ENCODE data around the gene GLE1. TPM values are rescaled to one million over a fixed set of nuclear protein-coding genes. Genes with fewer than 3 reads are reported as not detected.
"Not testable (repeated sequence)": the region's sequence is repeated elsewhere in the genome, so short reads cannot be mapped to it uniquely, and the experiment has no call there.

GLE1 gene
- total RNA-seq, 1 experiment from 2014 or later = 27.0 TPM

DNA sequence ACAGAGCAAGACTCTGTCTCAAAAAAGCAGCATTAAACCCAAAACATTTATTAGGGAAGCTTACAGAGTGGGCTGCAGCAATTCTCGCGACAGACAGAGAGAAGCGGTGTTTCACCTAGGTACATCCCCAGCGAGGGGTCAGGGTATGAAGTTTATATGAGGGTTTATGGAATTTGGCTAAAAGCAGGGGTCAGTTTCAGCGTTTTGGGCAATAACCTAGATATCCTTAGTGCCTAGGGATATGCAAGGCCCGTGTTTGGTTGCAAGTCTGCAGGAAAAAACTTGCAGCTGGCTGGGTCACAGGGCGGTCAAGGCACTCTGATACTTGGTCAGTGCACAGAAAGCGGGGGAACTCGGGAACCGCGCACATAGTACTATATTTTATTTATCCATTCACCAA lies 649 bp upstream of the GLE1 start:
- POLR2A ChIA-PET (ENCODE audit: unreplicated experiment) = no interaction called here
- Histone ChIP-seq H3F3A (ENCODE audit: low read length, unreplicated experiment) (no peaks in the 10 kb centered on the region), H3K27me3 (ENCODE audit: low read length) (no peaks in the 10 kb centered on the region), H4K20me1 (ENCODE audit: low read length) (no peaks in the 10 kb centered on the region), H3K36me3 (ENCODE audit: low read depth, low read length) (no peaks in the 10 kb centered on the region), H3K4me2 (ENCODE audit: low read length) (peak overlapping the region; percentile 86), H3K9me2 (replicated peaks; ENCODE audit: low read length) (no peaks in the 10 kb centered on the region), H3K4me1 (ENCODE audit: insufficient read depth, low read length) (peaks cover 22% of the 10 kb centered on the region; the same call in 1 of the 2 replicates), H3K79me2 (ENCODE audit: low read length) (peaks cover 24% of the 10 kb centered on the region), H3K27ac (ENCODE audit: low read length) (no peak overlapping the region), H2AFZ (ENCODE audit: low read length) (peak overlapping the region; percentile 82), H3K9me3 (ENCODE audit: low read length) (no peaks in the 10 kb centered on the region), H3K4me3 (ENCODE audit: low read length) (peak overlapping the region; percentile 88), H3K9ac (ENCODE audit: low read length) (peak overlapping the region; percentile 82)
- TF ChIP-seq EZH2 (IDR thresholded peaks at IDR 0.05; ENCODE audit: low read length, unreplicated experiment) (no peak), EZH2phosphoT487 (IDR thresholded peaks at IDR 0.05; ENCODE audit: borderline replicate concordance, low read length) (no peak)
- TF ChIP-seq, protein P1, sequence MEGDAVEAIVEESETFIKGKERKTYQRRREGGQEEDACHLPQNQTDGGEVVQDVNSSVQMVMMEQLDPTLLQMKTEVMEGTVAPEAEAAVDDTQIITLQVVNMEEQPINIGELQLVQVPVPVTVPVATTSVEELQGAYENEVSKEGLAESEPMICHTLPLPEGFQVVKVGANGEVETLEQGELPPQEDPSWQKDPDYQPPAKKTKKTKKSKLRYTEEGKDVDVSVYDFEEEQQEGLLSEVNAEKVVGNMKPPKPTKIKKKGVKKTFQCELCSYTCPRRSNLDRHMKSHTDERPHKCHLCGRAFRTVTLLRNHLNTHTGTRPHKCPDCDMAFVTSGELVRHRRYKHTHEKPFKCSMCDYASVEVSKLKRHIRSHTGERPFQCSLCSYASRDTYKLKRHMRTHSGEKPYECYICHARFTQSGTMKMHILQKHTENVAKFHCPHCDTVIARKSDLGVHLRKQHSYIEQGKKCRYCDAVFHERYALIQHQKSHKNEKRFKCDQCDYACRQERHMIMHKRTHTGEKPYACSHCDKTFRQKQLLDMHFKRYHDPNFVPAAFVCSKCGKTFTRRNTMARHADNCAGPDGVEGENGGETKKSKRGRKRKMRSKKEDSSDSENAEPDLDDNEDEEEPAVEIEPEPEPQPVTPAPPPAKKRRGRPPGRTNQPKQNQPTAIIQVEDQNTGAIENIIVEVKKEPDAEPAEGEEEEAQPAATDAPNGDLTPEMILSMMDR (conservative IDR thresholded peaks at IDR 0.05; ENCODE audit: low read depth, low read length) = no peak
- BruUV-seq (replicated peaks) = no TSS peak
- peak; percentile 31; the same call in 1 of the 2 replicates for ATAC-seq
- intact Hi-C loops (cut with micrococcal nuclease) = loop anchor here (10.0 kb wide), 1 partner anchor 51 kb away; the partner anchor contains the start of gene SPTAN1
- no peak for DNase-seq
- CTCF ChIA-PET = no interaction called here

DNA sequence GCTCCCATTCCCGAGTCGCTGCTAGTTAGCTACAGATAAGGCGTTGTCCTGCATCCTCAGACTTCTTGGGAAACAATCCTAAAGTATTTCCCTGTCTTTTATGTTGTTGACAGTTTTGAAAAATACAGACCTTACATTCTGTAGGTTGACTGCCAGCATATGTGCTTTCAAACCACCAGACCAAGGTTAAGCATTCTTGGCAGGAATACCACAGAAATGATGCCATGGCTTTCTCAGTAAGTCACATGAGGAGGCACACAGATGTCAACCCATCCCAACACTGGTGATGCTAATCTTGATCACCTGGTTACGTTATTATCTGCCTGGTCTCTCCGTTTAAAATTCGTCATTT lies 871 bp downstream of the GLE1 start:
- DNase-seq (peak; percentile 4), ATAC-seq (no peak)
- Histone ChIP-seq H3K36me3 (ENCODE audit: low read depth, low read length) (no peaks in the 10 kb centered on the region), H3K9ac (ENCODE audit: low read length) (peak overlapping the region; percentile 82), H3K9me3 (ENCODE audit: low read length) (no peaks in the 10 kb centered on the region), H3K4me3 (ENCODE audit: low read length) (peak overlapping the region; percentile 88), H3K27me3 (ENCODE audit: low read length) (no peaks in the 10 kb centered on the region), H3F3A (ENCODE audit: low read length, unreplicated experiment) (no peaks in the 10 kb centered on the region), H3K27ac (ENCODE audit: low read length) (no peak overlapping the region), H3K79me2 (ENCODE audit: low read length) (peaks cover 24% of the 10 kb centered on the region), H3K4me1 (ENCODE audit: insufficient read depth, low read length) (peaks cover 22% of the 10 kb centered on the region; the same call in 1 of the 2 replicates), H2AFZ (ENCODE audit: low read length) (peak overlapping the region; percentile 82; the same call in 1 of the 2 replicates), H4K20me1 (ENCODE audit: low read length) (no peaks in the 10 kb centered on the region), H3K9me2 (replicated peaks; ENCODE audit: low read length) (no peaks in the 10 kb centered on the region), H3K4me2 (ENCODE audit: low read length) (peak overlapping the region; percentile 86)
- BruUV-seq (replicated peaks) = no TSS peak
- intact Hi-C loops (cut with micrococcal nuclease) = loop anchor here (10.0 kb wide), 1 partner anchor 49 kb away; the partner anchor contains the start of gene SPTAN1
- ChIA-PET CTCF (no interaction called here), POLR2A (ENCODE audit: unreplicated experiment) (no interaction called here)
- no peak for TF ChIP-seq EZH2 (IDR thresholded peaks at IDR 0.05; ENCODE audit: low read length, unreplicated experiment)

DNA sequence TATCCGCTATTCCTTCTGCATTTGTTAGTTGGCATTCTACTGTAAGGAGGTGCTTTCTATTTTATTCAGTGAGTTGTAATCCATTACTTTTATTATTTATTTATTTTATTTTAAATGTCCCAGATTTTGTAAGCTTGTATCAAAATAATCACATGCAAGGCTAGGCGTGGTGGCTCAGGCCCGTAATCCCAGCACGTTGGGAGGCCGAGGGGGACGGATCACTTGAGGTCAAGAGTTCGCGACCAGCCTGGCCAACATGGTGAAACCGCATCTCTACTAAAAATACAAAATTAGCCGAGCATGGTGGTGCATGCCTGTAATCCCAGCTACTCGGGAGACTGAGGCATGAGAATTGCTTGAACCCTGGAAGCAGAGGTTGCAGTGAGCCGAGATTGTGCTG lies 1.4 kb downstream of the GLE1 start:
- H4K20me1 ChIP-seq (ENCODE audit: low read length); BruUV-seq (replicated peaks); CTCF ChIA-PET; DNase-seq; H3F3A ChIP-seq (ENCODE audit: low read length, unreplicated experiment); H3K9me2 ChIP-seq (replicated peaks; ENCODE audit: low read length); H3K27me3 ChIP-seq (ENCODE audit: low read length); H3K9me3 ChIP-seq (ENCODE audit: low read length); H2AFZ ChIP-seq (ENCODE audit: low read length); ATAC-seq; H3K27ac ChIP-seq (ENCODE audit: low read length); H3K36me3 ChIP-seq (ENCODE audit: low read depth, low read length); POLR2A ChIA-PET (ENCODE audit: unreplicated experiment): not testable (repeated sequence)
- Histone ChIP-seq H3K4me2 (ENCODE audit: low read length) (peak overlapping the region; percentile 86), H3K79me2 (ENCODE audit: low read length) (peaks cover 24% of the 10 kb centered on the region), H3K4me3 (ENCODE audit: low read length) (peak overlapping the region; percentile 88), H3K4me1 (ENCODE audit: insufficient read depth, low read length) (peaks cover 22% of the 10 kb centered on the region; the same call in 1 of the 2 replicates), H3K9ac (ENCODE audit: low read length) (peak overlapping the region; percentile 82; the same call in 1 of the 2 replicates)
- intact Hi-C loops (cut with micrococcal nuclease) = loop anchor here (10.0 kb wide), 1 partner anchor 49 kb away; the partner anchor contains the start of gene SPTAN1

DNA sequence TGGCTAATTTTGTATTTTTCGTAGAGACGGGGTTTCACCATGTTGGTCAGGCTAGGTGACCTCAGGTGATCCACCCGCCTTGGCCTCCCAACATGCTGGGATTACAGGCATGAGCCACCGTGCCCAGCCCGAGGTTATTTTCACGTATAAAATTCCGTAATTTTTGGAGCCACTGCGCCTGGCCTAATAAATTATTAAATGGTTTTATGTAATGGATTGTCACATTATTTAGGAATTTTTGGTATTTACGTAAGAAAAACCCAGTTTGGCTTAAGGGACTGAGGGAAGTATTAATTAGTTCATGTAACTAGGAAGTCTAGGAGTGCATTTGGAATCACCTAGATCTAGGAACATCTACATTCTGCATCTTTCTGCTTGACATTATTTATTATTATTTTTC lies 8.3 kb downstream of the GLE1 start:
- H2AFZ ChIP-seq (ENCODE audit: low read length) = no peak overlapping the region
- H3K9me3 ChIP-seq (ENCODE audit: low read length) = no peaks in the 10 kb centered on the region
- H3K9me2 ChIP-seq (replicated peaks; ENCODE audit: low read length) = no peaks in the 10 kb centered on the region
- TF ChIP-seq, protein P1 (conservative IDR thresholded peaks at IDR 0.05; ENCODE audit: low read depth, low read length) = no peak
- no peak for TF ChIP-seq EZH2phosphoT487 (IDR thresholded peaks at IDR 0.05; ENCODE audit: borderline replicate concordance, low read length)
- TF ChIP-seq EZH2 (IDR thresholded peaks at IDR 0.05; ENCODE audit: low read length, unreplicated experiment) = no peak
- no peak overlapping the region for H3K4me3 ChIP-seq (ENCODE audit: low read length)
- intact Hi-C loops (cut with micrococcal nuclease) = no loop called here
- DNase-seq (no peak), ATAC-seq (no peak)
- no peaks in the 10 kb centered on the region for H3K4me1 ChIP-seq (ENCODE audit: insufficient read depth, low read length)
- H3F3A ChIP-seq (ENCODE audit: low read length, unreplicated experiment) = no peaks in the 10 kb centered on the region
- no peaks in the 10 kb centered on the region for H3K79me2 ChIP-seq (ENCODE audit: low read length)
- no peak overlapping the region for H3K27ac ChIP-seq (ENCODE audit: low read length)
- peaks cover 3% of the 10 kb centered on the region; the same call in 1 of the 2 replicates for H3K36me3 ChIP-seq (ENCODE audit: low read depth, low read length)
- no TSS peak for BruUV-seq (replicated peaks)
- no peak overlapping the region for H3K4me2 ChIP-seq (ENCODE audit: low read length)
- H3K27me3 ChIP-seq (ENCODE audit: low read length) = no peaks in the 10 kb centered on the region
- ChIA-PET CTCF (no interaction called here), POLR2A (ENCODE audit: unreplicated experiment) (interaction anchor here (0.5 kb wide), 1 partner anchor 15 kb away, joined by 14 read pairs; no protein-coding TSS in a partner anchor)
- no peak overlapping the region for H3K9ac ChIP-seq (ENCODE audit: low read length)
- no peaks in the 10 kb centered on the region for H4K20me1 ChIP-seq (ENCODE audit: low read length)
